Body of pancreas (tissue), 4 donors: Measurements from ENCODE around the gene PPRC1. TPM values are rescaled to one million over a fixed set of nuclear protein-coding genes. Genes with fewer than 3 reads are reported as not detected.

Source experiments
- ATAC-seq: fragments of 150-250 bp; one replicate; pipeline ENCODE4 v1.9.1; 2016
- DNase-seq, 4 donors: peaks; one replicate each; pipeline ENCODE4 v3.0.0-alpha.2; 2019
- H3K27ac ChIP-seq, 4 donors: fragments of 200-600 bp; sonication (generic); 1 replicate in 3 of 4; 2 replicates in 1 of 4; pipeline versions ENCODE4 v1.5.1 to v1.6.1; 2016 to 2019; ENCODE audit warnings: mild to moderate bottlenecking in 1 of 4, mixed read lengths in 1 of 4, moderate library complexity in 1 of 4
- H3K27me3 ChIP-seq, 2 donors: fragments of 200-600 bp; sonication (generic); one replicate each; pipeline ENCODE4 v1.6.0; 2016; ENCODE audit warnings: mild to moderate bottlenecking in 1 of 2
- H3K36me3 ChIP-seq, 2 donors: fragments of 200-600 bp; sonication (generic); replicated peaks in 1 of 2; 2 replicates each; pipeline ENCODE4 v1.5.1; 2016; ENCODE audit warnings: low read depth in 2 of 2; ENCODE audit not compliant: insufficient read depth in 1 of 2
- H3K4me1 ChIP-seq: fragments of 200-600 bp; sonication (generic); one replicate; pipeline ENCODE4 v1.6.0; 2016
- H3K4me3 ChIP-seq, 2 donors: fragments of 200-600 bp; sonication (generic); 1 replicate in 1 of 2; 2 replicates in 1 of 2; pipeline ENCODE4 v1.5.1; 2016 to 2019
- H3K9me3 ChIP-seq, 3 donors: fragments of 200-600 bp; sonication (generic); 1 replicate in 2 of 3; 2 replicates in 1 of 3; pipeline ENCODE4 v1.5.1; 2016
- POLR2A ChIP-seq, 3 donors: fragments of 450-650 bp; IDR thresholded peaks; one replicate each; pipeline ENCODE4 v1.6.1; 2016; ENCODE audit warnings: antibody characterized with exemption in 3 of 3, mild to moderate bottlenecking in 2 of 3
- WGBS, 2 donors: methylation state at CpG; one replicate each; pipeline ENCODE4 v1.1.5; 2017; 5-methylcytosine and 5-hydroxymethylcytosine counted together
- intact Hi-C: fragments of 100-400 bp; cut with DNase I; formaldehyde crosslinking; loops from one replicate; pipeline ENCODE4 v1.15.1; 2023
- total RNA-seq, 2 donors: library from RNA; depleted of rRNA; stranded (reverse); fragments of >200 nt; gene quantifications; one replicate each; pipeline ENCODE4 v1.1.0, GENCODE V29; 2016
- TF ChIP-seq, protein P1 (sequence below), 7 experiments: fragments of 450-650 bp in 4 of 7; fragments of 200-600 bp in 3 of 7; sonication (generic) in 3 of 7; IDR thresholded peaks; one replicate each; pipeline ENCODE4 v1.5.1; 2016 to 2019; ENCODE audit warnings: antibody characterized with exemption in 7 of 7

Gene PPRC1
- total RNA-seq, 2 donors from 2014 or later = 17.9 to 37.6 TPM

GRCh38 chr10:102163342-102163989, 30.6 kb downstream of the PPRC1 start:
- H3K4me3 ChIP-seq = no peak overlapping the region
- intact Hi-C loops = no loop called here
- peaks cover 30 to 41% of the 10 kb centered on the region in 2 donors for H3K36me3 ChIP-seq
- 61 to 75% methylated on average over 4 of the region's 4 CpGs for WGBS, 2 donors
- DNase-seq (no peak), ATAC-seq (no peak)
- no peaks in the 10 kb centered on the region for H3K27me3 ChIP-seq
- TF ChIP-seq POLR2A (IDR thresholded peaks at IDR 0.05) = no peak
- H3K27ac ChIP-seq = no peak overlapping the region
- H3K9me3 ChIP-seq = no peaks in the 10 kb centered on the region
- no peaks in the 10 kb centered on the region for H3K4me1 ChIP-seq

- intact Hi-C loops = no loop called here
- ATAC-seq = no peak
Measured at GRCh38 chr10:102167861-102168260, 35.0 kb downstream of the PPRC1 start.

DNA sequence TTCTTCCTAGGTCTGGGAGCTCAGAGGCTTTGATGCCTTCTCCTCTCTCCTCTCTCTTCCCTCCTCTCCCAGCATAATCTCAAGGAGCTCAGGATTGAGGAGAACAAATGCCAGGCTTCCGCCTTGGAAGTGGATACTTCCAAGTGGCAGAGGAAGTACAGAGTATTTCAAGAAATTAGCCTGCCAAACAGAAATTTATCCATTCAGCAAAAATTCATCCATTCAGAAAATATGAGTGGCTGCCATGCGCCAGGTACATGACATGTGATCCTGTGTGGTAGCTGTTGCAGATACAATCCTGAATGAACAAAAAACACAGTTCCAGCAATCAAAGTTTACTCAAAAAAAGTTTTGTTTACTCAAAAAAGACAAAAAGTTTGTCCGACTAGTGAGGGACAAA, 37.8 kb downstream of the PPRC1 start:
- no peaks in the 10 kb centered on the region for H3K36me3 ChIP-seq
- no peak for ATAC-seq
- no peak for DNase-seq
- H3K9me3 ChIP-seq = no peaks in the 10 kb centered on the region
- intact Hi-C loops = no loop called here
- H3K4me3 ChIP-seq = no peak overlapping the region
- no peak overlapping the region for H3K27ac ChIP-seq
- no peak for TF ChIP-seq POLR2A (IDR thresholded peaks at IDR 0.05)
- TF ChIP-seq, protein P1, sequence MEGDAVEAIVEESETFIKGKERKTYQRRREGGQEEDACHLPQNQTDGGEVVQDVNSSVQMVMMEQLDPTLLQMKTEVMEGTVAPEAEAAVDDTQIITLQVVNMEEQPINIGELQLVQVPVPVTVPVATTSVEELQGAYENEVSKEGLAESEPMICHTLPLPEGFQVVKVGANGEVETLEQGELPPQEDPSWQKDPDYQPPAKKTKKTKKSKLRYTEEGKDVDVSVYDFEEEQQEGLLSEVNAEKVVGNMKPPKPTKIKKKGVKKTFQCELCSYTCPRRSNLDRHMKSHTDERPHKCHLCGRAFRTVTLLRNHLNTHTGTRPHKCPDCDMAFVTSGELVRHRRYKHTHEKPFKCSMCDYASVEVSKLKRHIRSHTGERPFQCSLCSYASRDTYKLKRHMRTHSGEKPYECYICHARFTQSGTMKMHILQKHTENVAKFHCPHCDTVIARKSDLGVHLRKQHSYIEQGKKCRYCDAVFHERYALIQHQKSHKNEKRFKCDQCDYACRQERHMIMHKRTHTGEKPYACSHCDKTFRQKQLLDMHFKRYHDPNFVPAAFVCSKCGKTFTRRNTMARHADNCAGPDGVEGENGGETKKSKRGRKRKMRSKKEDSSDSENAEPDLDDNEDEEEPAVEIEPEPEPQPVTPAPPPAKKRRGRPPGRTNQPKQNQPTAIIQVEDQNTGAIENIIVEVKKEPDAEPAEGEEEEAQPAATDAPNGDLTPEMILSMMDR (IDR thresholded peaks at IDR 0.05) = no peak
- H3K27me3 ChIP-seq = no peaks in the 10 kb centered on the region
- H3K4me1 ChIP-seq = peaks cover 7% of the 10 kb centered on the region
- 39 to 67% methylated on average over 3 of the region's 3 CpGs for WGBS, 2 donors

More at GRCh38 chr10:102167861-102168260, 35.0 kb downstream of the PPRC1 start:
- no peaks in the 10 kb centered on the region for H3K9me3 ChIP-seq
- peaks cover 0 to 5% of the 10 kb centered on the region in 2 donors for H3K36me3 ChIP-seq
- WGBS, 2 donors = 6 to 21% methylated on average over 1 of the region's 1 CpG
- DNase-seq = no peak
- H3K27ac ChIP-seq = no peak overlapping the region
- H3K4me1 ChIP-seq = peaks cover 7% of the 10 kb centered on the region
- no peak overlapping the region for H3K4me3 ChIP-seq
- TF ChIP-seq POLR2A (IDR thresholded peaks at IDR 0.05) = no peak
- TF ChIP-seq, protein P1 (IDR thresholded peaks at IDR 0.05) = no peak
- no peaks in the 10 kb centered on the region for H3K27me3 ChIP-seq

DNA sequence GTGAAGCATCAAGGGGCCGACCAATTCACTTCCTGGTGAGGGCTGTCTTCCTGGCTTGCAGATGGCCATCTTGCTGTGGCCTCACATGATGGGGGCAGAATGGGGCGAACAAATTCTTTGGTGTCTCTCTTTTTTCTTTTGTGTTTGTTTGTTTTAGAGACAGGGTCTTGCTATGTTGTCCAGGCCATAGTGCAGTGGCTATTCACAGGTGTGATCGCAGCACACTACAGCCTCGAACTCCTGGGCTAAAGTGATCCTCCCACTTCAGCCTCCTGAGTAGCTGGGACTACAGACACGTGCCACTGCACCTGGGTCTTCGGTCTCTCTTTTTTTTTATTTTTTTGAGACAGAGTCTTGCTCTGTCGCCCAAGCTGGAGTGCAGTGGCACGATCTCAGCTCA, 39.4 kb downstream of the PPRC1 start:
- Histone ChIP-seq H3K36me3 (no peaks in the 10 kb centered on the region), H3K4me3 (no peak overlapping the region), H3K9me3 (no peaks in the 10 kb centered on the region), H3K27ac (no peak overlapping the region), H3K27me3 (no peaks in the 10 kb centered on the region), H3K4me1 (peaks cover 7% of the 10 kb centered on the region)
- TF ChIP-seq, protein P1 (IDR thresholded peaks at IDR 0.05) = no peak
- TF ChIP-seq POLR2A (IDR thresholded peaks at IDR 0.05) = no peak
- ATAC-seq = no peak
- DNase-seq = no peak
- intact Hi-C loops = no loop called here
- 76 to 82% methylated on average over 8 of the region's 8 CpGs for WGBS, 2 donors

GRCh38 chr10:102175415-102175814, 42.6 kb downstream of the PPRC1 start:
- TF ChIP-seq, protein P1 (IDR thresholded peaks at IDR 0.05) = no peak
- TF ChIP-seq POLR2A (IDR thresholded peaks at IDR 0.05) = no peak
- H3K9me3 ChIP-seq = no peaks in the 10 kb centered on the region
- no peaks in the 10 kb centered on the region for H3K4me1 ChIP-seq
- ATAC-seq = no peak
- no peak for DNase-seq
- 35 to 46% methylated on average over 4 of the region's 4 CpGs for WGBS, 2 donors
- no peak overlapping the region for H3K4me3 ChIP-seq
- no peaks in the 10 kb centered on the region for H3K27me3 ChIP-seq
- no peaks in the 10 kb centered on the region for H3K36me3 ChIP-seq
- intact Hi-C loops = no loop called here
- no peak overlapping the region for H3K27ac ChIP-seq
